Left kidney (tissue), 2 donors: Measurements from ENCODE around the gene CLDN1. TPM values are rescaled to one million over a fixed set of nuclear protein-coding genes. Genes with fewer than 3 reads are reported as not detected.

Experiments
- DNase-seq: peaks from one replicate; pipeline ENCODE4 v3.0.0-alpha.2; 2013
- polyA plus RNA-seq: library from polyadenylated mRNA; unstranded; fragments of 120-200 nt; gene quantifications from one replicate; pipeline ENCODE4 v1.2.1, GENCODE V29; 2013; ENCODE audit not compliant: insufficient read length

The CLDN1 gene
- polyA plus RNA-seq, 1 donor = 58.2 TPM

- no peak for DNase-seq
Observed at GRCh38 chr3:190336516-190337189, 14.4 kb upstream of the CLDN1 start.

GRCh38 chr3:190333961-190334360 is 11.7 kb upstream of the CLDN1 start:
- no peak for DNase-seq

DNA sequence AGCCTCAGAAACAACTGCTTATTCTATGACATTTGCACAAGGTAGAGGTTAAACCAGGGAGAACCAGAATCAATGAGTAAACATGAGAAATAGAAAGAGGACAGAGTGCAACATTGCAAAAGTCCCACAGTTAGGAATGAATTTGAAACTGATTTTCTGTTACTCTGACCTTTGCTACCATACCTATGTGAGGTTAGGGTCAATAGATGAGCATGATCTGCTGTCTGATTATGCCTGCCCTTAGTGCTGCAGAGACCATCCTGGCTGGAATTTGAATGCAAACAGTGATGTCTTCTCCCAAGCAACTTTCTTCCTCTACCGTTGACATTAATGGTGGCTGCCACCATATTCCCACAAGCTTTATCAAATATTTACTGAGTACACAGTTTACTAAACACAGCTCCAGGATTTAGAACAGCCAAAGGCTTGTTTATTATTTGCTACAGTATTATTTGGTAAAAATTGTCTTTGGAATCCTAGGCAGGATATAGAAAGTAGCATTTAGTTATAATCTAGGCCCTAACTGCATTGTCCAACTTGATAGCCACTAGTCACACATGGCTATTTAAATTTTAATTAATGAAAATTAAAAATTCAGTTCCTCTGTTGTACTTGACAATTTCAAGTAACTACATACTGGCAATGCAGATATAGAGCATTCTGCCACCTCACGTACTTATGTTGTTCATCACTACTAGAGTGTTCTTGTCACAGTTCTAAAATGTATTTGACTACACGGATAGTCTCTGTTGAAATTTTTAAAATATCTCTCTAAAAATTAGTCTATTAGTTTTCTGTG is 8.9 kb upstream of the CLDN1 start:
- DNase-seq = no peak

GRCh38 chr3:190326930-190327329 is 4.7 kb upstream of the CLDN1 start:
- DNase-seq = peak; percentile 63

GRCh38 chr3:190326361-190326760 is 4.1 kb upstream of the CLDN1 start:
- no peak for DNase-seq

DNA sequence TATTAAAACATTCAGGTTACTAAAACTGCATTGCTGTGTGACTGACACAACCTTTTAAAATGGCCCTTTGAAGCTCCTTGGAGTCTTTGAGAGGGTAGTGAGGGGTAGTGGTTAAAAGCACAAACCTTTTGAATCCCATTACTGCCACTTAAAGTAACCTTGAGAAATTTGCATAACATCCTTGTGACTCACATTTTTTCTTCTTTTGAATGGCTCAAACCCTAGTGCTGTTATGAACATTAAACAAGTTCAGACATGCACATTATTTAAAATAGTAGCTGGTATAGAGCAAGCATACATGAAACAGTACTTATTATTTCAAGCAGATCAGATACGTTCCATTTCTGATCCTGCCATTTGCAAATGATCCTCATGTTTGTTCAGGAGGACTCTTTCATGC is 3.7 kb upstream of the CLDN1 start:
- DNase-seq = no peak

GRCh38 chr3:190323246-190323626 is 990 bp upstream of the CLDN1 start:
- no peak for DNase-seq

- no peak for DNase-seq
Observed at GRCh38 chr3:190322604-190323245, 479 bp upstream of the CLDN1 start.

DNA sequence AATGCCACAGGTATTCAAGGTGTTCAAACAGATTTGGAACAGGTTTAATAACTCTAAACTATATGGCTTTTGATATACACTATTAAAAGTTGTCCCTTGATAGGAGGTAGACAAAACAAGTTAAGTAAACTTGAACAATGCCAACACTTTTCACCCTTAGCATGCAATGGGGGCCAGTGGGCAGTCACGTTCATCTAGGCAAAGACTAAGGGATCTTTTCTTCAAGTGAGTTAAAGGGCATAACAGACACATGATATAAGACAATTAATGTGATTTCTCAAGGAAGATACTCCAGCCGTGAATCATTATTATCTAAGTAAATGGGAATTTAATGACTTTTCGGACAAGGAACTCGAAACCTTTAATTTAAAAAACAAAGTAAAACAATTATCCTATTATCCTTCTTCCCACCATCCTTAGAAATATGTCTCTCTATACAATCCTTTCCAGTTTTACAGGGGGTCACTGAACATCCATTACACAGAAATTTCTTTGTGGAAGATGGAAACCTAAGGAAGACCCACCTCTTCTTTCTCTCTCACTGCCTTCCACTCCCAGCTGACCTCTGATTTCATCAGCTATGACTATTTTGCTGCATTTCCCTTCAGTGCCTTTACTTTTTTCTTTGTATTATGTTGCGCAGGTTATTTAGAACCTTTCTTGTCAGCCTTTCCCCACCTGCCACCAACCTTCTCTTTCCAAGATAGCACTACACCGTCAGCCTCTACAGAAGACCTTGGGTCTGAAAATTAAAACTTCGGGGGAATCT is 1.5 kb downstream of the CLDN1 start:
- DNase-seq = no peak

DNA sequence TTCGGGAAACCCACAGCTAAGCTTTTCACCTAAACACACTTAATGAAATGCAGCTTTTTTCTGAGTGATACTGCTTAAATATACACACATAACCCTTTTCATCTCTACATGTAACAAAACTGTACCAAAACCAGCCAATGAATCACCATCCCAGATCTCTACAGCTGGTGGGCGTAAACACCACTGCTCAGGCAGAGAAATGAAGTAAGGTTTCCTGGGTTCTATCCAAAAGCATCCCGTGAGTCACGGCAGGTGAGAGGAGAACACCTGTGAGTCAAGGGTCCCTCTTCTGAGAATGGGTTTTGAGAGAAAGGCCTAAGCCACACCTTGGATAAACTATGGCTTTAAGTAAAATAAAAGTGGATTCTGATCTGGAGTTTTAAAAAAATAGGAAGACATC is 2.6 kb downstream of the CLDN1 start:
- DNase-seq = no peak

- DNase-seq = no peak
Observed at GRCh38 chr3:190318666-190319065, 3.6 kb downstream of the CLDN1 start.

DNA sequence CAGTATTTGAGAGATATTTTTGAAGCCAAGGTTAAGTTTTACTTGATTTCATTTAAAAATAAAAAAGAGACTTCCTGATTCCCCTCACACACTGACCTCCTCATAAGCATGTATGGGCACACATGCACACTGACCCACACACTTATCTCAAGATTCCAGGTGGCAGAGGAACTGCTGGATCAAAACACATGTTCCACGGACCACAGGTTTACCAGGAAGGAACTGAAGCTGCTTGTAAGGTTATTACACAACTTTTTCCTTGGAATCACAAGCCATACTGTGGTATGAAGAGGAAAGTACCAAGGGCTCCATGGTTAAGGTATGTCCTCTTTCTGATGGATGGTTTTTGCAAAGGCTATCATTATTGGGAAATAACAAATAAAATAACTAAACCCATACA is 7.5 kb downstream of the CLDN1 start:
- DNase-seq = no peak

- DNase-seq = no peak
Observed at GRCh38 chr3:190309414-190309813, 12.8 kb downstream of the CLDN1 start.

GRCh38 chr3:190308154-190308553 is 14.1 kb downstream of the CLDN1 start:
- DNase-seq = no peak

- no peak for DNase-seq
Observed at GRCh38 chr3:190307164-190307545, 15.1 kb downstream of the CLDN1 start.

- DNase-seq = no peak
Observed at GRCh38 chr3:190306513-190307163, 15.6 kb downstream of the CLDN1 start.

DNA sequence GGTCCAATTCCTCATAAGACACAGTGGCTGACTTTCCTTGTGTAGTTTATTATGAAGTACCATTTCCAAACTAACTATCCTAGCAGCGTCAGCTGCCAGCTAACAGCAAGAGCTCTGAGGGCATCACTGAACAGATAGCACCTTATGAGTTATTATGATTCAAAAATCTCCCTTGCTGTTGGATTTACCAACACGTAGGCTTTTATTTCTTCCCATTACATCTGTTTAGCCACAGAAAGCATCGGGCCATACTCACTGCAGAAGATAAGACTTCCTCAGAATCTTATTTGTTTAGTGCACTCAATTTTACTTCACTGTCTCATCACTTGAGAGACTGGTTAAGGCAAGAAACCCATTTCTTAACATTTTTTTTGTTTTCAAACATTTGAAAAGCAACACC is 16.2 kb downstream of the CLDN1 start:
- no peak for DNase-seq

GRCh38 chr3:190305406-190305805 is 16.8 kb downstream of the CLDN1 start:
- DNase-seq = no peak

DNA sequence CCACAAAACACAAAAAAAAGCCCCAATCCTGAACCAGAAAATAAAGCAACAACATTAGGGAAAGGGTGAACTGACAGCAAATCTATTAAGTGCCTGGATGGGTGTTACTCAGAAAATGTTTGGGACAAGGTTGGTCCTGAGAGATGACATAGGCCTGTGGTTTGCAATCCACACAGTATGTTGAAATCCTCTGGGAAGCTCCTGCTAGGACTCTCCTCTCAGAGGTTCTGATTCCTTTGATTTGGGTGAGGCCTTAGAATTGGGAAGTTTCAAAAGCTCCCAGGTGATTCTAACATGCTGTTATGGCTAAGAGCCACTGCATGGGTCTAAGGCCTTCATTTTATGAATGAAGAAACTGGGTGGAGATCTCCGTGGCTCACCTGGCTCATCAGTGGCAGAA is 18.4 kb downstream of the CLDN1 start:
- DNase-seq = no peak

DNA sequence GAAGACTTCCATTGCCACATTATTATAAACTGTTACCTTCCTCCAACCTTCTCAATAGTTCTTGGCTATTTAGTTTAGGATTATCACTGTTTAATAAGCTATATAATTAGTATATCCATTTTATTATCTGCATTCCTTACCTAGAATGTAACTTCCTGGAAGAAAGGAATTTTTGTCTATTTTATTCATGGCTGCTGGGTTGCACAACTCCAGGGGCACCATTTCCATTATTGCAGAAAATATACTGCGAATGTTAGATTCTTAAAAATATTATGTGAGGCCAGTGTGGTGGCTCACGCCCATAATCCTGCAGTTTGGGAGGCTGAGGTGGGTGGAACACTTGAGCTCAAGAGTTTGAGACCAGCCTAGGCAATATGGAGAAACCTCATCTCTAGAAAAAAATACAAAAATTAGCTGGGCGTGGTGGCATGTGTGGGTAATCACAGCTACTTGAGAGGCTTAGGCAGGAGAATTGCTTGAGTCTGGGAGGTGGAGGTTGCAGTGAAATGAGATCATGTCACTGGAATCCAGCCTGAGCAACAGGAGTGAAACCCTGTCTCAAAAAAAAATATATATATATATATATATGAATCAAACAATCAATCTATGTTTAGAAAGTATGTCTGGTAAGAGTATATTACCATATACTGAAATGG is 19.9 kb downstream of the CLDN1 start:
- DNase-seq = no peak

- DNase-seq = no peak
Observed at GRCh38 chr3:190301591-190301990, 20.7 kb downstream of the CLDN1 start.

GRCh38 chr3:190299969-190300368 is 22.3 kb downstream of the CLDN1 start:
- DNase-seq = no peak
